ENCODE measurements around the gene ARMC2.

DNA sequence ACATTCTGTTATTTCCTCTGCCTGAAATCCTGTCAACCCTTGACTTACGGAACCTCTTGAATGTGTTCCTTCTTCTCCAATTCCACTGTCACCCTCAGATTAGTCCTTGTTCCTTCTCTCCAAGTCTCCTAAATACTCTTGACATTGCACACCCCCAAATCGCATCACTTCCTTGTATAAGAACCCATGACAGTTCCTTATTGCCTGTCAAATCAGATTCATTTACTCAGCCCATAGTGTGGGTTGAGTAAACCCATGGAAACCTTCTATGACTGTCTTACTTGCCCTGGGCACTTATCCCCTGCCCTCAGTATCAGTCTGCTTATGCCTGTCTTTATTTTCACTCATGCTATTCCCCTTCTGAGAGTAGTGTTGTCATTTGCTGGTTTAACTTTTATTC lies 40.5 kb downstream of the ARMC2 start:
- TF ChIP-seq, protein P1, sequence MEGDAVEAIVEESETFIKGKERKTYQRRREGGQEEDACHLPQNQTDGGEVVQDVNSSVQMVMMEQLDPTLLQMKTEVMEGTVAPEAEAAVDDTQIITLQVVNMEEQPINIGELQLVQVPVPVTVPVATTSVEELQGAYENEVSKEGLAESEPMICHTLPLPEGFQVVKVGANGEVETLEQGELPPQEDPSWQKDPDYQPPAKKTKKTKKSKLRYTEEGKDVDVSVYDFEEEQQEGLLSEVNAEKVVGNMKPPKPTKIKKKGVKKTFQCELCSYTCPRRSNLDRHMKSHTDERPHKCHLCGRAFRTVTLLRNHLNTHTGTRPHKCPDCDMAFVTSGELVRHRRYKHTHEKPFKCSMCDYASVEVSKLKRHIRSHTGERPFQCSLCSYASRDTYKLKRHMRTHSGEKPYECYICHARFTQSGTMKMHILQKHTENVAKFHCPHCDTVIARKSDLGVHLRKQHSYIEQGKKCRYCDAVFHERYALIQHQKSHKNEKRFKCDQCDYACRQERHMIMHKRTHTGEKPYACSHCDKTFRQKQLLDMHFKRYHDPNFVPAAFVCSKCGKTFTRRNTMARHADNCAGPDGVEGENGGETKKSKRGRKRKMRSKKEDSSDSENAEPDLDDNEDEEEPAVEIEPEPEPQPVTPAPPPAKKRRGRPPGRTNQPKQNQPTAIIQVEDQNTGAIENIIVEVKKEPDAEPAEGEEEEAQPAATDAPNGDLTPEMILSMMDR (IDR thresholded peaks at IDR 0.05): no peak
- no peak for TF ChIP-seq POLR2A (IDR thresholded peaks at IDR 0.05)

Measured in esophagus squamous epithelium (tissue), 4 donors.